ENCODE data around the gene SLC41A1.

DNA sequence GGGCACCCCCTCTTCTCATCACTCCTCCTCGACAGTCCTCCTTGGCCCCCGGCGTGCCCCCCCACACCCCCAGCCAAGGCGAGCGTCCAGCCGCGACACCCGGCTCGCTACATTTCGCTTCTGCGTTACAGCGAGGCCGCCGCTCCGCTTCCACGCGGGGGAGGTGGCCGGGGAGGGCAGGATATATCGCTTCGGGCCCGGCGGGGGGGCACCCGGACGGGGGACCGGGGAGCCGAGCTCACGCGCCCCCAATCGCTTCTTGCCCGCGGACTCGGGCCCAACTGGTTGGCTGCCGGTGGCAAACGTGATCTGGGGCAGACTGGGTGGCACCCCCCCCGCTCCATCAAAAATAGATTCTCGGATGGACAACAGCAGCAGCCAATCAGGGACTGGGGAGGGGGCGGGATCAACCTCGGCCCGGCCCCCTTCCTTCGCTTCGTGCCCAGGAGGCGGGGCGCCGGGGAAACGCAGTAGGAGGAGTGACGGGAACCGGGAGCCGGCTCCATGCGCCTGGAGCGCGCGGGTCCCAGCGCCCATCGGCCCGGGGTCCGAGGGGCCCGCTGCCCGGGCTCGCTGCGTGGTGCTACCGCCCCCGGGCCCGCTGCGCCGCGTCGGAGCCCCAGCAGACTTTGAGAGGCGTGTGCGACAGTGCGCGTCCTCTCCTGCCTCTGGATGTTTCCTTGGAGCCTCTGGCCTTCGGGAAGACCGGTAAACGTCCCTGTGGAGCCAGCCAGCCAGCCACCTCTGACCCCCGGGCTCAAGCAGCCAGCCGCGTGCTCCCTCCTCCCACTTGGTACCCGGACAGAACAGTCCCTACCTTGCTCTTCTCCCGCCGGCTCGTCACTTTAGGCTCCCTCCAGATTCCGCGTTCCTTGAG lies at the start of gene SLC41A1:
- TF ChIP-seq EZH2 (IDR thresholded peaks at IDR 0.05; ENCODE audit: insufficient read depth, poor library complexity, severe bottlenecking): no peak
- no peak for TF ChIP-seq EZH2phosphoT487 (IDR thresholded peaks at IDR 0.05; ENCODE audit: insufficient read depth, low read depth)

All from GM23248 (cell line).